GM21447 (cell line): ENCODE data around the gene AQP1.
A peak's percentile ranks its signal among the peaks of the same experiment; 100 is the strongest.

Experiments
- ATAC-seq: cut with Tn5 transposase; IDR thresholded peaks from one replicate; pipeline ENCODE4 v1.9.1; 2021; ENCODE audit not compliant: unreplicated experiment

Gene AQP1

GRCh38 chr7:30971440-30971839, 59.8 kb downstream of the AQP1 start:
- ATAC-seq = no peak

GRCh38 chr7:30971840-30972563, 60.3 kb downstream of the AQP1 start:
- ATAC-seq = no peak

- ATAC-seq = no peak
Measured at GRCh38 chr7:30973292-30973691, 61.6 kb downstream of the AQP1 start.

- no peak for ATAC-seq
Measured at GRCh38 chr7:30973791-30974604, 62.3 kb downstream of the AQP1 start.

GRCh38 chr7:30974605-30975255, 63.1 kb downstream of the AQP1 start:
- peak; percentile 97 for ATAC-seq
